Activated T-cell treated with anti-CD3 and anti-CD28 coated beads for 4 hours (primary cell): Measurements from ENCODE around the gene DNM3.
"Not testable (repeated sequence)": the region's sequence is repeated elsewhere in the genome, so short reads cannot be mapped to it uniquely, and the experiment has no call there.

Source experiments
- DNase-seq: peaks from one replicate; pipeline ENCODE4 v3.0.0-alpha.2; 2020

DNM3 gene

DNA sequence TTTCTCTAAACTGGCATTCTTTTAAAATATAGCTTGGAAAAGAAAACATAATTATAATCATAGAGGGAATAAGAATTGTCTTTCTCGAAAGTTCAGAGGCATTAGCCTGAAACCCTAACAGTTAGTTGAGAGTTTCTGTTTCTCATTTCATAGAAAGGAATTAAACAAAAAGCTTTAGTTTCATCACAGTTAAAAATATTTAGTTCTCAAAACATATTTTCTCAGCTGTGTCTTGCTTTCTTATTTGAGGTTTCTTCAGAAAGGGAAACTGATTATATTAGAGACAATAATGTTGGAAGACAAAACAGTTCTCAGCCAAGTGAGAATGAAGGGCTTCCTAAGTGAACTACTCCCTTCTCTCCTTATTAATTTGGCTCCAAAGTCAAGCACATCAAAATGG is 503.8 kb downstream of the DNM3 start:
- DNase-seq: no peak

DNA sequence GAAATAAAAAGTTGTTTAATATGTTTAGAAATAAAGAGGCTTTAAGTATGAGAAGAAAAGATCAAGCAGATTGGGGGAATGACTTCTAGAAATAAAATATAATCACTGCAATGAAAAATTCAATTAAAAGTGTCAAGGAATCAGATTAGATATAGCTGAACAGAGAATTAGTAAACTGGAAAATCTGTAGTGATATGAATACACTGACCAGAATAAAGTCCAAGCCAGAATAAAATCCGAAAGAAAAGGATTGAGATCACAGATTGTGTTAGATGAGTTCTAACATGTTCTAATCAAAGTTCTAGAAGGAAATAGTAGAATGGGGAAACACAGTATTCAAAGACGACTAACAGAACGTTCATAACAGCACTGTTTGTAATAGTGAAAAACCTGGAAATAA is 506.1 kb downstream of the DNM3 start:
- no peak for DNase-seq

- DNase-seq: no peak
Measured at GRCh38 chr1:172350856-172351255, 509.6 kb downstream of the DNM3 start.

DNA sequence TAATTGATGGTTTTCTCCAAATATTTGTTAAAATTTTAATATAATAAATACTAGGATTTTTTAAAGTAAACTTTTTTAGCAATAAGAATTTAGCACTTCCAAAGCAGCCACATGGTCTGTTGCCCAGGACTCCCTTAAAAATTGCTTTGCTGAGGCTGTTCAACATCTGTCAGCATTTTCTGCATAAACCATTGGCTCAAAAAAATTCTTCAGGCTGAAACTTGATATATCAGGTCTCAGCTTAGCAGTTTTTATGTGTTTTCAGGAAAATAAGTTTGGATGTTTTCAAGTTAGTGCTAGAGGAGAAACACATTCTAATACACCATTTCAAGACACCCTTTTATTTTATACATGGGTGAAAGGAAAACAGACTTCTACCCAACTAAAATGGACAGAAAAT is 510.0 kb downstream of the DNM3 start:
- DNase-seq: no peak

DNA sequence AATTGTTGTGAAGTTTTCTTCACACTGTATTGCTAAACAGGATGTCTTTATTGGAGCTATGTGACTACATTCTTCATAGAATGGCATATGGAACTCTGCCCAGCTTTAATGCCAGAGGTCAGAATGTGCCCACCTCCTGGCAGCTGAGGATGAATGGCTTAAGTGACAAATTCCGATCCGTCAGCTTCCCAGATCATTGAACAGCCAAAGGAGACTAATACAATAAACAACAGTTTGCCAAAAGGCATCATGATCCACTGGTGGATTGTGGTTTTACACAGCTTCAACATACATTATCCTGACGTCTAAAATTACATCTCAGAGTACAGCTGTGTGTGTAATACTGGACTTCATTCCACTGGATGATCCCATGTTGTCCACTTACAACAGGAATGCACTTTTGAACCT is 510.5 kb downstream of the DNM3 start:
- DNase-seq: no peak

- DNase-seq: no peak
Measured at GRCh38 chr1:172352435-172352834, 511.1 kb downstream of the DNM3 start.

DNA sequence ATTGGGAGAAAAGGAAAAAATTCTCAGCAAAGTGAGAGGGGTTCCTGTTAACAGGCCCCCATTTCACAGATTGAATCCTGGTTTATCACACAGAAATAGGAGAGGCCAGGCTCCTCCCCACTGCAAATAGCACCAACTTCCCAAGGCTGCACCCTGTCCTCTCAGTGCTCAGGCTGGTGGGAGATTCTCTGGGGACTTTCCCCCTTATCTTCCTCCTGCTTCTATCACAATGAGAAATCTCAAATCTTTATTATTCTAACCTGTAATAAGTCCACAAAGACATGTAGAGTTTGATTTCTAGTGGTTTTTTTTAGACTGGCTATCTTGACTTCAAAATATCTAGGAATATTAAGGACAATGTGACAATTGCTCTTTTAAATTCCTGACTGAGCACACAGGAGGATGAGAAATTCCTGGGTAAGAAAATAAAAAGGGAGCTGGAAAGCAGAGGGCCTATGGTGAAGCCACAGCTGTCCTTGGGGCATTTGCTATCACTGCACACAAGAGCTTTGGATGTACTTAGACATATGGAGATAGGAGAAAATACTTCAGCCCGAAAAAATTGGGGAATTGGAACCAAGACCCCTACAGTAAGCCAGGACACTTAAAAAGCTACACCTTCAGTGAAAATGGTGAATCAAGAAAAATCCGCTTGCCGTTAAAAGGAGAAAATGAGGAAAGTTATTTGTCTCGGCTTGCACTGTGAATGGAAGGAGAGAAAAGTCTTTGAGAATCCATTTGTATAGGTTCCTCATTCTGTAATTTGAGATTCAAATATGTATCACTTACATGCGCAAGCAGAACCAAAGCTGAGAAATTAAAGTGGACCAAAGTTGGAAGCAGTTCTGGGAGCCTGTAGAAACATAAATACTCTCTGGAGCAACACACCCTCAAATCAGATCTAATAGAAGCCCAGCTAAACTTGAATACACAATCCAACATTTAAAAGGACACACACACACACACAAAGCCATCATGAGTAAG is 513.3 kb downstream of the DNM3 start:
- DNase-seq: no peak

- DNase-seq: no peak
Measured at GRCh38 chr1:172356620-172357019, 515.3 kb downstream of the DNM3 start.

- DNase-seq: no peak
Measured at GRCh38 chr1:172357753-172358385, 516.6 kb downstream of the DNM3 start.

DNA sequence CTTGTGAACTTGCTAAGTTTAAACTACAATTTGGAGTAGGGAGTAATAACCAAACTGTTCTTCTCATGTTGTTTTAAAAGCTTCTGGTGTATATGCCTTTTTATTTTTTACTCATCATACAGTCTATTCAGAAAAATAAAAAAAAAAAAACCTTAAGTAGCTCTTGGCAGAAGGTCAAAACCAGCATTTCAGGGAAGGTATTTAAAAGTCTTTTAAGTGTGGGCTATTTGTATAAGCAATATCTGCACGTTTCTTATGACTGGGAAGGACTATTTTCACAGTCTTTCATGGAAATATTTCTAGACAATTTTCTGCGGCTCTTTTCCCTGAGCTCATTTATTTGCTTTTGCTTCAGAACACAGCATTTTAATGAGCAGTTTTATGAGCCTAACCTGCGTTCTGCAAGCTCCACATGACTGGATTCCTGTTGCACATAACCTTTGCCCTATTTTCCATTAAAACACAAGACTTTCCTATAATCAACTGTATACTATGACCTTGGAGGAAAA is 518.2 kb downstream of the DNM3 start:
- DNase-seq: no peak

DNA sequence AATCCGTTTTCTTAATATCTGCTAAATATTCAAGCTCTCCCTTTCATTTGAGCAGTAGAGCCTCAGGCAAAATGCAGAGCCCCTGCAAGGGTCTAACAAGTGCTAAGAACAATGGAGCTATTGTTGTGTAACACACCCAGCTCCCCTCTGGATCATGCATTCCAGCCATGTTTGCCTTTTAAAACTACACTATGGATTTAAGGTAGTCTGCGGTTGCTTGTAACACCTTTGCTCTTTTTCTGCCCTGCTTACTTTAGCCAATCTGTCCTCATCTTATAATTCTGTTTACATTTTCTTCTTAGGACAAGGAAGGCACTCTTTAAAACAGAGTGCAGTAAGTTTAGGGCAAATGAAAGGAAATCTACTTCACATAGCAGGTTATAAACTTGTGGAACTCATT is 519.2 kb downstream of the DNM3 start:
- DNase-seq: no peak

DNA sequence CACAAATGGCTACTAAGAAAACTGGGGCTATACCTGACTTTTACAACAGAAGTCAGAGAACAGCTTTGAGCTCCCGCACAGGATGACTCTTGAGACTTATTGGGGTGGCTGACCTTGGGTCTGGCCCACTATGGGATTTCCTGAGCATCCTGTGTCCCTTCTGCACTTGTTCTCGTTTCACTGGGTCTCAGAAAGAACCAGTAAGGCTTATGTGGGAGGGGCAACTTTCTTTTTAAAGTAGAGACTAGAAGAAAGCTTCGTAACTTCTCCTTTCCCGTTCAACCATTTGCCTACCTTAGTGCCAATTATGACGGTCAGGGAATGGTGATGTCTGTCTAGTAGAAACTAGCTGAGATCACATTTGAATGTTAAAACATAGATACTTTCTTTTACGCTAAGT is 519.7 kb downstream of the DNM3 start:
- no peak for DNase-seq

DNA sequence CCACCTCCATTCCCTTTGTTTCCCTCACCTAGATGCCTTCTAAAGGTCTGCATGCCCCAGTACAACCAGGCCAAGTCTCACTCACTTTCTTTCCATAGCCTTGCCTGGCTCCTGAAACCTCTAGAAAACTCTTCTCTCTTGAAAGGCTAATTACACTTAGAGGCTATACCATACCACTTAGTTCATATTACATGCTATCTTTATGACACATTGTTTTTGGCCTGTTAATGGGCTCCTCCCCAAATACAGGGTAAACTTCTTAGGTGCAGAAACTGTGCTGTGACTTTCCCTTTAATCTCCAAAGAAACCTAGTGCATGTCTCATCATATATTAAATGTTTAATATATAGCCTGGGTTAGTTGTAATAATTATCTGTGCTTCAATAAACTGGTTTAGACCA is 522.6 kb downstream of the DNM3 start:
- DNase-seq: no peak

- not testable (repeated sequence) for DNase-seq
Measured at GRCh38 chr1:172371646-172372045, 530.3 kb downstream of the DNM3 start.

GRCh38 chr1:172373864-172374263 is 532.6 kb downstream of the DNM3 start:
- no peak for DNase-seq

DNA sequence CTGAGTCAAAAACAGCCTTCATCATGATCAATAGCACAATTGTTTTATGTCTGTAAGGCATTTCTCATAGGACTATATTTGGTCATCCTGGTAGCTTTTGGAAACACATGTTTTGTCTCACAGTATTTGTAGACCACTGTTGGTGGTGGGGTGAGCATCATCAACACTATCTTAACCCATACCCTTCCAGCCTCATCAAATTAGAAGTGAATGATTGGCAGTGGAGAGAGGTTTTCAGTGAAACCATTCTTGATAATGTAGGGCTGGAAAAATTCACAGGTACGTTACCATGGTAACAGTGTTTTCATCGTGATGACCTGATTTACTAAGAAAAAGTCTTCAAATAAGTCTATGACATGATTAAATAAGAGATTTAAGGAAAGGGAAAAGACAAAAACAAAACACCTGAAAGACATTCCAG is 533.9 kb downstream of the DNM3 start:
- no peak for DNase-seq

DNA sequence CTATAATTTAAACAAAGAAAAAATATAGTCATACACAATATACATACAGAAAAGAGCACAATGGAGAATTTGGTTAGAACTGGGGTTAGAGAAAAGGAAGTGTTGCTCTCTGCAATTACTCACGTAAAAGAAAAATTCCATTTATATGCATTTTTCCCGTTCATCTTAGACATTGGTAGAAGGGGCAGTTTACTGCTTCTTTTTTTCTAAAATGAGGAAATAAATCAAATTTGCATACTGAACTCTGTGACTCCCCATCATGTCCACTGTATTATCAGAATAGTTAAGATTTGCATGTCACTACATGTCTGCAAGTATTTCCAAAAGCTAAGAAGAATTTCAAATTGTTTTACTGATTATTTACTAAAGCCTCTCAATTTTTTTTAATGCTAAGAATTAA is 535.1 kb downstream of the DNM3 start:
- DNase-seq: no peak

- no peak for DNase-seq
Measured at GRCh38 chr1:172377565-172377964, 536.3 kb downstream of the DNM3 start.

DNA sequence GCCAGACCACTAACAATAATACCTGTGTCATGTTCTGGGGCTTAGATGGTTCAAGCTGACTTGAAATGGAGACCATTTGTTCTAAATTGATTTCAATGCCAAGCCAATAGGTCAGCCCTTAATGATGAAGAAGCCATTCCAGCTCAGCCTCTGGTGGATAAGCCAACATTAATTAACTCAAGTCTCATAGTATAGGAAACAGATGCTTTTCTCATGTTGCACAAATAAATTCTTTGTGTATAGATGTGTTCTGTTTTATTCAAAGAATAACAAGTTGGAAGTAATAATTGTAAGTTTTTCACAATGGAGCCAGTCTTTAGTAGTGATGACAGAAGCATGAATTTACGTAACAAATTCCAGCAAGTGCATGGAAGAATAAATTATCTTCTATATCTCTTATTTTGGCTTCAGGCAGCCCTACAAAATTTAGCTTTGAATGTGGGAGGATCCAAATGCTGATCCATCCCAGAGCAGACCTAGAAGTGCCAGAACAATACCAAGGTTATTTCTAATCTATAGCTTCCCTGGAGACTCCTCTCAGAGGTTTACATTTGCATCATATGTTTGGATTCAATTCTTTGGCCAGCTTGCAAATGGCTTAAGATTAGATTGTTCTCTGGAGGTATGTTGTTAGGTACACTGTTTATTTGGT is 536.9 kb downstream of the DNM3 start:
- DNase-seq: no peak

GRCh38 chr1:172380441-172381244 is 539.3 kb downstream of the DNM3 start:
- DNase-seq: no peak

DNA sequence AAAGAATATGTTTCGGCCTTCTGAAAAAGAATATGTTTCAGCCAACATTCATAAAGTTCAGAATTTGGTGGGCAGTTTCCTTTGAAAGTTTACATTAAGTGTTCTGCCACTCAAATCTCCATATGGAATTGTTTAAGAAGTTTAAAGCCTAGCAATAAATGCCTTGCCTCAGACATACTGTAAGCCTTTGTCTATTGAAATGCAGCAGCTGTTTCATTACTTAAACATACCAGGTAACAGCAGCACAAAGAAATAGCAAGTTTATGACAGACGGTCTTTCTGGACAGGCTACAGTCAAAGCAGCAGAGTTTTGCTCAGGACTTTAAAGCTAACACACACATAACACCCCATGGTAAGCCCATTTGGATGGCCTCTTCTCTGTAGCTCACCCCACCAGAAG is 540.6 kb downstream of the DNM3 start:
- no peak for DNase-seq

- DNase-seq: no peak
Measured at GRCh38 chr1:172382406-172382805, 541.1 kb downstream of the DNM3 start.

- no peak for DNase-seq
Measured at GRCh38 chr1:172382990-172383389, 541.7 kb downstream of the DNM3 start.
